Measurements from ENCODE around the gene C19orf67.

DNA sequence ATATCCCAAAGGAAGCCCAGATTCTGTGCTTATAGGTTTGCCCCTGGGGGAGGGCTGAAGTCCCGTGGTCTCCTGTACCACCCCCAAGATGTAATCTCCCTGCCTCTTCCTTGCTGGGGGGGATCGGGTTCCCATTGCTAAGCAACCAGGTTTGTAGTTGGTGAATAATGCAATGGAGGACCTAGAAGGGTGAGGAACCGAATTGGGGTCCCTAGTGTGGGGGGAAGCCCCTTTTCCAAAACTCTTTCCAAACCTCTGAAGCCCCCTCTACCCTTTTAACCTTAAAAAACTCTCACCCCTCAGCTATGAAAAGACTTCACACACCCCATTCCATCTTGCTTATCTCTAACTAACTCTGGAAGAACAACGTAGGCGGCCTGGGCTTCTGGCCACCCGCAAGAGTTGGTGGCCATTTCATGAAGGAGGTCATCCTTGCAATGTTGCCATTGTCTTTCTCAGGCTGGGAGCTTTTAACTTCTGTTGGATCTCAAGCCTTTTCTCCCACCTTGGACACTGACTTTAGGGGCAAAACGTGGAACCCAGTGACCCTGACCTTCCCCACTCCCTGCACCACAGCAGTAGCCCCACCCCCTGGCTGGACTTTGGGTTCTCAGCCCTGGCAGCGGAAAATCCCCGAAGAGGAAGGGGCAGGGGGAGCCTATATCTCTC lies 24.4 kb downstream of the C19orf67 start:
- no peak for TF ChIP-seq CTCF (IDR thresholded peaks at IDR 0.05 in 4 of 5, conservative IDR thresholded peaks at IDR 0.05 in 1 of 5)
- TF ChIP-seq POLR2A (IDR thresholded peaks at IDR 0.05): no peak
